Measurements from ENCODE around the gene TMEM132C.
"Not testable (repeated sequence)": the region's sequence is repeated elsewhere in the genome, so short reads cannot be mapped to it uniquely, and the experiment has no call there.

Gene TMEM132C

GRCh38 chr12:128471491-128471890 lies 204.5 kb downstream of the TMEM132C start:
- no peak for DNase-seq (ENCODE audit: low read depth in 2 of 2, low spot score in 1 of 2)

GRCh38 chr12:128474916-128475315 lies 207.9 kb downstream of the TMEM132C start:
- no peak for DNase-seq (ENCODE audit: low read depth in 2 of 2, low spot score in 1 of 2)

- no peak for DNase-seq (ENCODE audit: low read depth in 2 of 2, low spot score in 1 of 2)
Observed at GRCh38 chr12:128476266-128476665, 209.3 kb downstream of the TMEM132C start.

- DNase-seq (ENCODE audit: low read depth in 2 of 2, low spot score in 1 of 2), result no peak
Observed at GRCh38 chr12:128483526-128484255, 216.7 kb downstream of the TMEM132C start.

GRCh38 chr12:128497376-128497775 lies 230.4 kb downstream of the TMEM132C start:
- not testable (repeated sequence) for DNase-seq (ENCODE audit: low read depth in 2 of 2, low spot score in 1 of 2)

GRCh38 chr12:128507470-128507869 lies 240.5 kb downstream of the TMEM132C start:
- no peak for DNase-seq (ENCODE audit: low read depth in 2 of 2, low spot score in 1 of 2)

GRCh38 chr12:128509170-128509569 lies 242.2 kb downstream of the TMEM132C start:
- no peak for DNase-seq (ENCODE audit: low read depth in 2 of 2, low spot score in 1 of 2)

- DNase-seq (ENCODE audit: low read depth in 2 of 2, low spot score in 1 of 2), result no peak
Observed at GRCh38 chr12:128510511-128510910, 243.5 kb downstream of the TMEM132C start.

- DNase-seq (ENCODE audit: low read depth in 2 of 2, low spot score in 1 of 2), result no peak
Observed at GRCh38 chr12:128513331-128513730, 246.4 kb downstream of the TMEM132C start.

GRCh38 chr12:128513831-128514230 lies 246.9 kb downstream of the TMEM132C start:
- no peak for DNase-seq (ENCODE audit: low read depth in 2 of 2, low spot score in 1 of 2)

GRCh38 chr12:128518644-128519043 lies 251.7 kb downstream of the TMEM132C start:
- no peak for DNase-seq (ENCODE audit: low read depth in 2 of 2, low spot score in 1 of 2)

GRCh38 chr12:128519426-128519825 lies 252.5 kb downstream of the TMEM132C start:
- DNase-seq (ENCODE audit: low read depth in 2 of 2, low spot score in 1 of 2), result no peak

- no peak for DNase-seq (ENCODE audit: low read depth in 2 of 2, low spot score in 1 of 2)
Observed at GRCh38 chr12:128521981-128522380, 255.0 kb downstream of the TMEM132C start.

- DNase-seq (ENCODE audit: low read depth in 2 of 2, low spot score in 1 of 2), result no peak
Observed at GRCh38 chr12:128524439-128524838, 257.5 kb downstream of the TMEM132C start.

GRCh38 chr12:128531170-128531569 lies 264.2 kb downstream of the TMEM132C start:
- DNase-seq (ENCODE audit: low read depth in 2 of 2, low spot score in 1 of 2), result no peak

- DNase-seq (ENCODE audit: low read depth in 2 of 2, low spot score in 1 of 2), result no peak
Observed at GRCh38 chr12:128534906-128535305, 267.9 kb downstream of the TMEM132C start.

GRCh38 chr12:128536810-128537209 lies 269.8 kb downstream of the TMEM132C start:
- no peak for DNase-seq (ENCODE audit: low read depth in 2 of 2, low spot score in 1 of 2)

- no peak for DNase-seq (ENCODE audit: low read depth in 2 of 2, low spot score in 1 of 2)
Observed at GRCh38 chr12:128537668-128538067, 270.7 kb downstream of the TMEM132C start.

- DNase-seq (ENCODE audit: low read depth in 2 of 2, low spot score in 1 of 2), result no peak
Observed at GRCh38 chr12:128542844-128543243, 275.9 kb downstream of the TMEM132C start.

GRCh38 chr12:128543460-128543859 lies 276.5 kb downstream of the TMEM132C start:
- DNase-seq (ENCODE audit: low read depth in 2 of 2, low spot score in 1 of 2), result no peak

- DNase-seq (ENCODE audit: low read depth in 2 of 2, low spot score in 1 of 2), result no peak
Observed at GRCh38 chr12:128543971-128544370, 277.0 kb downstream of the TMEM132C start.

- DNase-seq (ENCODE audit: low read depth in 2 of 2, low spot score in 1 of 2), result no peak
Observed at GRCh38 chr12:128548949-128549348, 282.0 kb downstream of the TMEM132C start.

- no peak for DNase-seq (ENCODE audit: low read depth in 2 of 2, low spot score in 1 of 2)
Observed at GRCh38 chr12:128549601-128550218, 282.7 kb downstream of the TMEM132C start.

Data from stimulated activated CD8-positive, alpha-beta memory T cell treated with anti-CD3 and anti-CD28 coated beads, Interleukin-4, amount 100 ng/mL, for 1 hour (primary cell).